Fibroblast of villous mesenchyme (primary cell): ENCODE measurements around the gene TUBGCP5. TPM values are rescaled to one million over a fixed set of nuclear protein-coding genes. Genes with fewer than 3 reads are reported as not detected.
A peak's percentile ranks its signal among the peaks of the same experiment; 100 is the strongest.
"Not testable (repeated sequence)": the region's sequence is repeated elsewhere in the genome, so short reads cannot be mapped to it uniquely, and the experiment has no call there.

Experiments
- DNase-seq: peaks from one replicate; pipeline ENCODE4 v3.0.0-alpha.2; 2010; ENCODE audit warnings: low read depth
- H3K4me3 ChIP-seq: 2 replicates; pipeline ENCODE4 v1.5.1; 2011; ENCODE audit warnings: low read depth, mild to moderate bottlenecking, low read length
- CTCF ChIP-seq: IDR thresholded peaks from 2 replicates; pipeline ENCODE4 v1.5.1; 2012; ENCODE audit warnings: low read depth, mild to moderate bottlenecking, low read length; ENCODE audit not compliant: insufficient read depth
- total RNA-seq: library from RNA; depleted of rRNA; stranded (reverse); fragments of >200 nt; gene quantifications from 2 replicates; pipeline ENCODE4 v1.2.3, GENCODE V29; 2012

Gene TUBGCP5
- total RNA-seq, 1 donor = 31.1 TPM

- no peak for DNase-seq
- TF ChIP-seq CTCF = no peak
- no peak overlapping the region for H3K4me3 ChIP-seq
Observed at GRCh38 chr15:23013681-23014080, 25.7 kb downstream of the TUBGCP5 start.

- peak; percentile 67 for DNase-seq
- not testable (repeated sequence) for H3K4me3 ChIP-seq
Observed at GRCh38 chr15:23012616-23013015, 26.8 kb downstream of the TUBGCP5 start.

- TF ChIP-seq CTCF = peak; percentile 3
- no peak for DNase-seq
- no peak overlapping the region for H3K4me3 ChIP-seq
Observed at GRCh38 chr15:23003736-23004135, 35.6 kb downstream of the TUBGCP5 start.

GRCh38 chr15:23002920-23003319 lies 36.4 kb downstream of the TUBGCP5 start:
- H3K4me3 ChIP-seq = no peak overlapping the region
- no peak for DNase-seq
- no peak for TF ChIP-seq CTCF

- no peak for TF ChIP-seq CTCF
- no peak for DNase-seq
- H3K4me3 ChIP-seq = no peak overlapping the region
Observed at GRCh38 chr15:22995795-22996194, 43.6 kb downstream of the TUBGCP5 start.

GRCh38 chr15:22992024-22992326 lies 47.4 kb downstream of the TUBGCP5 start:
- no peak overlapping the region for H3K4me3 ChIP-seq
- no peak for TF ChIP-seq CTCF
- DNase-seq = no peak

- no peak for DNase-seq
- no peak for TF ChIP-seq CTCF
- no peak overlapping the region for H3K4me3 ChIP-seq
Observed at GRCh38 chr15:22989576-22990477, 49.5 kb downstream of the TUBGCP5 start.
